Activated naive CD8-positive, alpha-beta T cell treated with anti-CD3 and anti-CD28 coated beads for 36 hours (primary cell): ENCODE measurements around the gene DNAH8. TPM values are rescaled to one million over a fixed set of nuclear protein-coding genes. Genes with fewer than 3 reads are reported as not detected.

ENCODE experiments used
- DNase-seq: peaks from one replicate; pipeline ENCODE4 v3.0.0; 2021
- H3K27ac Mint-ChIP-seq: one replicate; pipeline ENCODE4 v1.8.0; 2022; ENCODE audit warnings: mild to moderate bottlenecking, moderate library complexity, mixed read lengths
- H3K27me3 Mint-ChIP-seq: one replicate; pipeline ENCODE4 v1.8.0; 2022; ENCODE audit warnings: mild to moderate bottlenecking, mixed read lengths
- H3K36me3 Mint-ChIP-seq: one replicate; pipeline ENCODE4 v1.8.0; 2021; ENCODE audit warnings: mild to moderate bottlenecking, mixed read lengths
- H3K4me1 Mint-ChIP-seq: one replicate; pipeline ENCODE4 v1.8.0; 2021; ENCODE audit warnings: mixed read lengths
- H3K4me3 Mint-ChIP-seq: one replicate; pipeline ENCODE4 v1.8.0; 2022; ENCODE audit warnings: mild to moderate bottlenecking, moderate library complexity, mixed read lengths
- H3K9me3 Mint-ChIP-seq: one replicate; pipeline ENCODE4 v1.8.0; 2022; ENCODE audit warnings: mixed read lengths
- total RNA-seq, 2 experiments: library from RNA; stranded (reverse); gene quantifications; one replicate each; pipeline ENCODE4 v1.2.3, GENCODE V29; 2021

Gene DNAH8
- total RNA-seq, 2 experiments from 2014 or later: 0.08 TPM; not detected in 1

GRCh38 chr6:38808039-38808438 is 92.9 kb downstream of the DNAH8 start:
- H3K36me3 Mint-ChIP-seq: no peaks in the 10 kb centered on the region
- DNase-seq: no peak
- H3K4me3 Mint-ChIP-seq: no peak overlapping the region
- H3K27ac Mint-ChIP-seq: no peak overlapping the region
- H3K27me3 Mint-ChIP-seq: peaks cover 59% of the 10 kb centered on the region
- no peaks in the 10 kb centered on the region for H3K9me3 Mint-ChIP-seq
- no peaks in the 10 kb centered on the region for H3K4me1 Mint-ChIP-seq

- H3K4me1 Mint-ChIP-seq: no peaks in the 10 kb centered on the region
- H3K4me3 Mint-ChIP-seq: no peak overlapping the region
- H3K27ac Mint-ChIP-seq: no peak overlapping the region
- no peaks in the 10 kb centered on the region for H3K9me3 Mint-ChIP-seq
- H3K27me3 Mint-ChIP-seq: peaks cover 68% of the 10 kb centered on the region
- H3K36me3 Mint-ChIP-seq: no peaks in the 10 kb centered on the region
- no peak for DNase-seq
Observed at GRCh38 chr6:38813041-38813823, 98.1 kb downstream of the DNAH8 start.

GRCh38 chr6:38814761-38815160 is 99.7 kb downstream of the DNAH8 start:
- H3K9me3 Mint-ChIP-seq: no peaks in the 10 kb centered on the region
- no peak for DNase-seq
- H3K36me3 Mint-ChIP-seq: no peaks in the 10 kb centered on the region
- peaks cover 66% of the 10 kb centered on the region for H3K27me3 Mint-ChIP-seq
- H3K4me3 Mint-ChIP-seq: no peak overlapping the region
- H3K27ac Mint-ChIP-seq: no peak overlapping the region
- no peaks in the 10 kb centered on the region for H3K4me1 Mint-ChIP-seq

- DNase-seq: no peak
- H3K27me3 Mint-ChIP-seq: peaks cover 65% of the 10 kb centered on the region
- no peaks in the 10 kb centered on the region for H3K9me3 Mint-ChIP-seq
- no peak overlapping the region for H3K27ac Mint-ChIP-seq
- H3K36me3 Mint-ChIP-seq: no peaks in the 10 kb centered on the region
- no peak overlapping the region for H3K4me3 Mint-ChIP-seq
- H3K4me1 Mint-ChIP-seq: no peaks in the 10 kb centered on the region
Observed at GRCh38 chr6:38815250-38815649, 100.1 kb downstream of the DNAH8 start.

GRCh38 chr6:38818691-38819090 is 103.6 kb downstream of the DNAH8 start:
- no peaks in the 10 kb centered on the region for H3K36me3 Mint-ChIP-seq
- no peak for DNase-seq
- peaks cover 57% of the 10 kb centered on the region for H3K27me3 Mint-ChIP-seq
- H3K9me3 Mint-ChIP-seq: no peaks in the 10 kb centered on the region
- no peak overlapping the region for H3K27ac Mint-ChIP-seq
- no peak overlapping the region for H3K4me3 Mint-ChIP-seq
- H3K4me1 Mint-ChIP-seq: no peaks in the 10 kb centered on the region

- Mint-ChIP-seq H3K4me3 (no peak overlapping the region), H3K27me3 (peaks cover 38% of the 10 kb centered on the region), H3K9me3 (peaks cover 1% of the 10 kb centered on the region), H3K36me3 (no peaks in the 10 kb centered on the region), H3K4me1 (no peaks in the 10 kb centered on the region), H3K27ac (no peak overlapping the region)
- DNase-seq: no peak
Observed at GRCh38 chr6:38822963-38823362, 107.9 kb downstream of the DNAH8 start.

- Mint-ChIP-seq H3K36me3 (no peaks in the 10 kb centered on the region), H3K27ac (no peak overlapping the region), H3K4me3 (no peak overlapping the region), H3K27me3 (peaks cover 35% of the 10 kb centered on the region), H3K9me3 (peaks cover 5% of the 10 kb centered on the region), H3K4me1 (no peaks in the 10 kb centered on the region)
- DNase-seq: no peak
Observed at GRCh38 chr6:38824243-38824894, 109.3 kb downstream of the DNAH8 start.

- no peak for DNase-seq
- H3K27ac Mint-ChIP-seq: no peak overlapping the region
- H3K4me1 Mint-ChIP-seq: no peaks in the 10 kb centered on the region
- H3K36me3 Mint-ChIP-seq: peaks cover 4% of the 10 kb centered on the region
- H3K9me3 Mint-ChIP-seq: peaks cover 9% of the 10 kb centered on the region
- H3K27me3 Mint-ChIP-seq: peaks cover 22% of the 10 kb centered on the region
- H3K4me3 Mint-ChIP-seq: no peak overlapping the region
Observed at GRCh38 chr6:38827024-38827423, 111.9 kb downstream of the DNAH8 start.

GRCh38 chr6:38831865-38832264 is 116.8 kb downstream of the DNAH8 start:
- Mint-ChIP-seq H3K4me3 (no peak overlapping the region), H3K27ac (no peak overlapping the region), H3K9me3 (peaks cover 8% of the 10 kb centered on the region), H3K27me3 (peaks cover 25% of the 10 kb centered on the region), H3K36me3 (peaks cover 4% of the 10 kb centered on the region), H3K4me1 (no peaks in the 10 kb centered on the region)
- no peak for DNase-seq

- Mint-ChIP-seq H3K27me3 (peaks cover 19% of the 10 kb centered on the region), H3K36me3 (peaks cover 4% of the 10 kb centered on the region), H3K4me1 (no peaks in the 10 kb centered on the region), H3K9me3 (peaks cover 8% of the 10 kb centered on the region), H3K4me3 (no peak overlapping the region), H3K27ac (no peak overlapping the region)
- DNase-seq: no peak
Observed at GRCh38 chr6:38833320-38833719, 118.2 kb downstream of the DNAH8 start.

GRCh38 chr6:38836585-38836984 is 121.5 kb downstream of the DNAH8 start:
- Mint-ChIP-seq H3K4me3 (no peak overlapping the region), H3K4me1 (no peaks in the 10 kb centered on the region), H3K9me3 (no peaks in the 10 kb centered on the region), H3K27ac (no peak overlapping the region), H3K27me3 (peaks cover 9% of the 10 kb centered on the region), H3K36me3 (no peaks in the 10 kb centered on the region)
- no peak for DNase-seq

GRCh38 chr6:38837101-38837500 is 122.0 kb downstream of the DNAH8 start:
- Mint-ChIP-seq H3K27ac (no peak overlapping the region), H3K4me3 (no peak overlapping the region), H3K27me3 (peaks cover 11% of the 10 kb centered on the region), H3K36me3 (no peaks in the 10 kb centered on the region), H3K4me1 (no peaks in the 10 kb centered on the region), H3K9me3 (no peaks in the 10 kb centered on the region)
- no peak for DNase-seq

- H3K4me1 Mint-ChIP-seq: no peaks in the 10 kb centered on the region
- H3K4me3 Mint-ChIP-seq: no peak overlapping the region
- peaks cover 9% of the 10 kb centered on the region for H3K27me3 Mint-ChIP-seq
- no peak overlapping the region for H3K27ac Mint-ChIP-seq
- no peaks in the 10 kb centered on the region for H3K36me3 Mint-ChIP-seq
- no peak for DNase-seq
- no peaks in the 10 kb centered on the region for H3K9me3 Mint-ChIP-seq
Observed at GRCh38 chr6:38843798-38844197, 128.7 kb downstream of the DNAH8 start.

GRCh38 chr6:38845931-38846330 is 130.8 kb downstream of the DNAH8 start:
- Mint-ChIP-seq H3K27me3 (peaks cover 14% of the 10 kb centered on the region), H3K9me3 (no peaks in the 10 kb centered on the region), H3K36me3 (no peaks in the 10 kb centered on the region), H3K27ac (no peak overlapping the region), H3K4me1 (no peaks in the 10 kb centered on the region), H3K4me3 (no peak overlapping the region)
- DNase-seq: no peak

- Mint-ChIP-seq H3K36me3 (no peaks in the 10 kb centered on the region), H3K27me3 (peaks cover 14% of the 10 kb centered on the region), H3K4me1 (no peaks in the 10 kb centered on the region), H3K9me3 (no peaks in the 10 kb centered on the region), H3K4me3 (no peak overlapping the region), H3K27ac (no peak overlapping the region)
- DNase-seq: no peak
Observed at GRCh38 chr6:38846361-38846760, 131.2 kb downstream of the DNAH8 start.

- Mint-ChIP-seq H3K9me3 (no peaks in the 10 kb centered on the region), H3K4me1 (no peaks in the 10 kb centered on the region), H3K27me3 (peaks cover 11% of the 10 kb centered on the region)
Observed at GRCh38 chr6:38846844-38847243, 131.7 kb downstream of the DNAH8 start.

More at GRCh38 chr6:38846844-38847243, 131.7 kb downstream of the DNAH8 start:
- H3K4me3 Mint-ChIP-seq: no peak overlapping the region
- no peak for DNase-seq
- H3K36me3 Mint-ChIP-seq: no peaks in the 10 kb centered on the region
- no peak overlapping the region for H3K27ac Mint-ChIP-seq
